ENCODE results near the gene OSM. TPM values are rescaled to one million over a fixed set of nuclear protein-coding genes. Genes with fewer than 3 reads are reported as not detected.

Gene OSM
- total and polyA plus RNA-seq, 2 donors (not counting 3 experiments of a cell fraction or from before 2014, with no cell fraction given) = not detected

- dilution Hi-C loops (cut with MboI; ENCODE audit: extremely low pct_ligation_motif_present, low sequenced_read_pairs) = no loop called here
- BruUV-seq (replicated peaks) = no TSS peak
- Histone ChIP-seq H3K9ac (replicated peaks; ENCODE audit: extremely low read depth, insufficient read depth, low read length) (no peak overlapping the region), H3K9me1 (replicated peaks; ENCODE audit: control insufficient read depth, extremely low read depth, insufficient read depth, low read length) (no peaks in the 10 kb centered on the region), H3K36me3 (ENCODE audit: control insufficient read depth in 2 of 2, extremely low read depth in 1 of 2, insufficient read depth in 2 of 2, low read length in 2 of 2) (peaks cover 0 to 8% of the 10 kb centered on the region in 2 experiments), H4K20me1 (replicated peaks; ENCODE audit: control insufficient read depth, extremely low read depth, insufficient read depth, low read length) (no peaks in the 10 kb centered on the region), H3K27ac (ENCODE audit: insufficient read depth, low read depth, low read length) (no peak overlapping the region), H3K4me3 (replicated peaks in 1 of 3; ENCODE audit: insufficient read depth in 1 of 3, low read depth in 1 of 3, low read length in 3 of 3) (no peak overlapping the region), H3K4me1 (ENCODE audit: control insufficient read depth, extremely low read depth, insufficient read depth, low read length) (peaks cover 28% of the 10 kb centered on the region), H3K27me3 (ENCODE audit: control insufficient read depth in 2 of 2, insufficient read depth in 2 of 2, low read length in 2 of 2) (no peaks in the 10 kb centered on the region), H3K9me3 (replicated peaks; ENCODE audit: control insufficient read depth, insufficient read depth, low read length) (no peaks in the 10 kb centered on the region), H3K79me2 (ENCODE audit: control insufficient read depth, insufficient read depth, low read length) (no peaks in the 10 kb centered on the region), H2AFZ (ENCODE audit: low read depth, low read length) (no peak overlapping the region), H3K4me2 (ENCODE audit: insufficient read depth, low read length) (no peak overlapping the region)
- TF ChIP-seq CTCF (IDR thresholded peaks at IDR 0.05; ENCODE audit: extremely low read depth in 1 of 2, insufficient read depth in 1 of 2, low read depth in 1 of 2, low read length in 2 of 2) (peak; percentile 61 to 70), POLR2A (IDR thresholded peaks at IDR 0.05; ENCODE audit: low read depth, low read length) (peak; percentile 55), EZH2 (IDR thresholded peaks at IDR 0.05; ENCODE audit: borderline replicate concordance, low read depth, low read length, severe bottlenecking) (no peak)
- peak; percentile 96 for FAIRE-seq
- CTCF ChIA-PET = interaction anchor here (0.7 to 4.4 kb wide), 51 partner anchors 9 to 467 kb away, joined by 3 to 164 read pairs (median 5); partner anchors contain the start of genes CCDC157, MTFP1, RNF215 and SEC14L2
- peak; percentile 94 for DNase-seq (ENCODE audit: low read depth, low spot score)
- intact Hi-C loops (cut with micrococcal nuclease) = loop anchor here (1.0 kb wide), 7 partner anchors 10 to 197 kb away; partner anchors contain the start of genes RNF215 and SF3A1
- POLR2A ChIA-PET = interaction anchor here (0.7 to 2.1 kb wide), 6 partner anchors 10 to 136 kb away, joined by 3 to 7 read pairs (median 5); partner anchors contain the start of genes CCDC157, RNF215, SF3A1 and TBC1D10A
Observed at GRCh38 chr22:30287648-30288418, 21.2 kb upstream of the OSM start.

Data from endothelial cell of umbilical vein (primary cell).